ENCODE measurements around the gene CEACAM8.

- no peak for TF ChIP-seq POLR2A (IDR thresholded peaks at IDR 0.05; ENCODE audit: low read depth, low read length)
- no peak for TF ChIP-seq TAF1 (IDR thresholded peaks at IDR 0.05; ENCODE audit: low read depth, low read length)
These were observed 40.5 kb upstream of the CEACAM8 start for GRCh38 chr19:42635233-42635539.

Data from GM12891 (cell line).